Measurements from ENCODE around the gene ZBTB42. TPM values are rescaled to one million over a fixed set of nuclear protein-coding genes. Genes with fewer than 3 reads are reported as not detected.

The ZBTB42 gene
- total RNA-seq, 1 experiment from 2014 or later, result 9.2 TPM

GRCh38 chr14:104798300-104799243 lies 2.3 kb upstream of the ZBTB42 start:
- Histone ChIP-seq H3K79me2 (ENCODE audit: low read length) (peaks cover 33% of the 10 kb centered on the region), H3K27ac (ENCODE audit: low read length) (no peak overlapping the region), H3F3A (ENCODE audit: low read length, unreplicated experiment) (no peaks in the 10 kb centered on the region), H3K4me1 (ENCODE audit: insufficient read depth, low read length) (peaks cover 36% of the 10 kb centered on the region), H3K36me3 (ENCODE audit: low read depth, low read length) (no peaks in the 10 kb centered on the region), H3K9ac (ENCODE audit: low read length) (no peak overlapping the region), H3K4me2 (ENCODE audit: low read length) (no peak overlapping the region), H3K9me2 (replicated peaks; ENCODE audit: low read length) (no peaks in the 10 kb centered on the region), H3K4me3 (ENCODE audit: low read length) (no peak overlapping the region), H3K9me3 (ENCODE audit: low read length) (no peaks in the 10 kb centered on the region), H2AFZ (ENCODE audit: low read length) (no peak overlapping the region), H3K27me3 (ENCODE audit: low read length) (no peaks in the 10 kb centered on the region), H4K20me1 (ENCODE audit: low read length) (peaks cover 8% of the 10 kb centered on the region)
- CTCF ChIA-PET, result interaction anchor here (0.6 kb wide), 2 partner anchors 28 to 953 kb away, joined by 3 to 4 read pairs; no protein-coding TSS in a partner anchor
- no TSS peak for BruUV-seq (replicated peaks)
- intact Hi-C loops (cut with micrococcal nuclease), result no loop called here
- no peak for DNase-seq
- no peak for TF ChIP-seq EZH2 (IDR thresholded peaks at IDR 0.05; ENCODE audit: low read length, unreplicated experiment)
- TF ChIP-seq EZH2phosphoT487 (IDR thresholded peaks at IDR 0.05; ENCODE audit: borderline replicate concordance, low read length), result no peak
- TF ChIP-seq CTCF (conservative IDR thresholded peaks at IDR 0.05; ENCODE audit: low read depth, low read length), result no peak
- ATAC-seq, result no peak
- POLR2A ChIA-PET (ENCODE audit: unreplicated experiment), result no interaction called here

- no TSS peak for BruUV-seq (replicated peaks)
- peak overlapping the region; percentile 78; the same call in 1 of the 2 replicates for H3K4me2 ChIP-seq (ENCODE audit: low read length)
- intact Hi-C loops (cut with micrococcal nuclease), result no loop called here
- ChIA-PET CTCF (interaction anchor here (0.6 kb wide), 1 partner anchor 28 kb away, joined by 3 read pairs; no protein-coding TSS in a partner anchor), POLR2A (ENCODE audit: unreplicated experiment) (no interaction called here)
- H3K9me2 ChIP-seq (replicated peaks; ENCODE audit: low read length), result no peaks in the 10 kb centered on the region
- no peak overlapping the region for H3K27ac ChIP-seq (ENCODE audit: low read length)
- ATAC-seq, result no peak
- no peaks in the 10 kb centered on the region for H3K36me3 ChIP-seq (ENCODE audit: low read depth, low read length)
- no peaks in the 10 kb centered on the region for H3F3A ChIP-seq (ENCODE audit: low read length, unreplicated experiment)
- peaks cover 24% of the 10 kb centered on the region for H3K79me2 ChIP-seq (ENCODE audit: low read length)
- peak overlapping the region; percentile 69; the same call in 1 of the 2 replicates for H2AFZ ChIP-seq (ENCODE audit: low read length)
- no peak for TF ChIP-seq EZH2phosphoT487 (IDR thresholded peaks at IDR 0.05; ENCODE audit: borderline replicate concordance, low read length)
- H3K27me3 ChIP-seq (ENCODE audit: low read length), result no peaks in the 10 kb centered on the region
- H3K9me3 ChIP-seq (ENCODE audit: low read length), result no peaks in the 10 kb centered on the region
- H3K4me3 ChIP-seq (ENCODE audit: low read length), result peak overlapping the region; percentile 54; the same call in 1 of the 2 replicates
- H3K9ac ChIP-seq (ENCODE audit: low read length), result no peak overlapping the region
- peaks cover 34% of the 10 kb centered on the region for H3K4me1 ChIP-seq (ENCODE audit: insufficient read depth, low read length)
- no peaks in the 10 kb centered on the region for H4K20me1 ChIP-seq (ENCODE audit: low read length)
- DNase-seq, result peak; percentile 2
Measured at GRCh38 chr14:104799244-104800014, 1.5 kb upstream of the ZBTB42 start.

DNA sequence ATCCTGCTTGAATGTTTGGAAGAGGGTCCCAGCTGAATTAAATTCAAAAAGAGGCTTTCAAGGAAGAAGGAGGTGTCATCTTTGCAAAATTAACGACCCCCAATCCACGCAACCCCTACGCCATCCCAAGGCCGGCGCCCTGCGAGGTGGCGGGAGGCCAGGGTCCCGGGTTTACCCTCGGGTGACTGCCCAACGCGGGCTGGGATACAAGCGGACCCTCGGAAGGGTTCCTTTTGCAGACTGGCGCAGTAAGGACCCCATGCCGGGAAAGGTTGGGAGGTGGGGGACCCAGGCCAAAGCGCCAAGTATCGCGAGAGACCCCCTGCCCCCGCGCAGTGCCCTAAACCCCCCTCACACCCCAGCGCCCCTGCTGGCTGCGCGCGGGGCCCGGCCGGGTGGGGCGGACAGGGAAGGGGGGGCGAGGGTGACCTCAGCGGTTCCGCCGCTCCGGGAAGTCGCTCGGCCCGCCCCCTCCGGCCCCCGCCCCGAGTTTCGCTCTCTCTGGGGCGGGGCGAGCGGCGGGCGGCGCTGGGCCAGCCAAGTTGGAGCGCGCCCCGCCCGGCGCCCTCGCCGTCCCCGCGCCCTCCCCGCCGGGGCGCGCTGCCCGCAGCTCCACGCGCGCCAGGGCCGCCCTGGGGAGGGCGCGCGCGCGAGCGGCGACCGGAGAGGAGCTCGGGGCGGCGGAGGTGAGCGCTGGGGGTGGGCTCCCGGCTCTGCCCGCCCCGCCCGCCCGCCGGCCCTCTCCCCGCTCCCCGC lies 708 bp upstream of the ZBTB42 start:
- H3K27me3 ChIP-seq (ENCODE audit: low read length), result no peaks in the 10 kb centered on the region
- peak overlapping the region; percentile 78 for H3K4me2 ChIP-seq (ENCODE audit: low read length)
- intact Hi-C loops (cut with micrococcal nuclease), result no loop called here
- H3K36me3 ChIP-seq (ENCODE audit: low read depth, low read length), result no peaks in the 10 kb centered on the region
- BruUV-seq (replicated peaks), result TSS peak; percentile 64
- H3K27ac ChIP-seq (ENCODE audit: low read length), result no peak overlapping the region
- DNase-seq (peak; percentile 77), ATAC-seq (peak; percentile 41)
- H3K4me3 ChIP-seq (ENCODE audit: low read length), result peak overlapping the region; percentile 54
- peak overlapping the region; percentile 69 for H2AFZ ChIP-seq (ENCODE audit: low read length)
- no peaks in the 10 kb centered on the region for H4K20me1 ChIP-seq (ENCODE audit: low read length)
- H3K9me2 ChIP-seq (replicated peaks; ENCODE audit: low read length), result no peaks in the 10 kb centered on the region
- H3K4me1 ChIP-seq (ENCODE audit: insufficient read depth, low read length), result peaks cover 38% of the 10 kb centered on the region
- POLR2A ChIA-PET (ENCODE audit: unreplicated experiment), result no interaction called here
- TF ChIP-seq EZH2 (IDR thresholded peaks at IDR 0.05; ENCODE audit: low read length, unreplicated experiment), result no peak
- peak; percentile 30 for TF ChIP-seq CTCF (conservative IDR thresholded peaks at IDR 0.05; ENCODE audit: low read depth, low read length)
- no peaks in the 10 kb centered on the region for H3K9me3 ChIP-seq (ENCODE audit: low read length)
- no peak overlapping the region for H3K9ac ChIP-seq (ENCODE audit: low read length)
- CTCF ChIA-PET, result interaction anchor here (0.6 to 1.5 kb wide), 3 partner anchors 27 to 32 kb away, joined by 3 to 8 read pairs (median 3); no protein-coding TSS in a partner anchor
- H3K79me2 ChIP-seq (ENCODE audit: low read length), result peaks cover 18% of the 10 kb centered on the region
- H3F3A ChIP-seq (ENCODE audit: low read length, unreplicated experiment), result no peaks in the 10 kb centered on the region

All from PC-3 (cell line).